ENCODE measurements around the gene ABCA4.

Gene ABCA4

GRCh38 chr1:93980320-93981273, 140.4 kb downstream of the ABCA4 start:
- peak; percentile 59 for TF ChIP-seq CTCF (conservative IDR thresholded peaks at IDR 0.05; ENCODE audit: low read depth, low read length)
- no peak overlapping the region for H3K4me3 ChIP-seq (ENCODE audit: low read length)
- DNase-seq (ENCODE audit: low read depth), result no peak

GRCh38 chr1:93979718-93980319, 141.1 kb downstream of the ABCA4 start:
- DNase-seq (ENCODE audit: low read depth), result peak; percentile 72
- no peak for TF ChIP-seq CTCF (conservative IDR thresholded peaks at IDR 0.05; ENCODE audit: low read depth, low read length)
- no peak overlapping the region for H3K4me3 ChIP-seq (ENCODE audit: low read length)

GRCh38 chr1:93979040-93979717, 141.8 kb downstream of the ABCA4 start:
- TF ChIP-seq CTCF (conservative IDR thresholded peaks at IDR 0.05; ENCODE audit: low read depth, low read length), result no peak
- H3K4me3 ChIP-seq (ENCODE audit: low read length), result no peak overlapping the region
- no peak for DNase-seq (ENCODE audit: low read depth)

- H3K4me3 ChIP-seq (ENCODE audit: low read length), result no peak overlapping the region
- DNase-seq (ENCODE audit: low read depth), result no peak
- no peak for TF ChIP-seq CTCF (conservative IDR thresholded peaks at IDR 0.05; ENCODE audit: low read depth, low read length)
These were observed 143.4 kb downstream of the ABCA4 start for GRCh38 chr1:93977598-93977945.

GRCh38 chr1:93976711-93977597, 144.0 kb downstream of the ABCA4 start:
- TF ChIP-seq CTCF (conservative IDR thresholded peaks at IDR 0.05; ENCODE audit: low read depth, low read length), result no peak
- H3K4me3 ChIP-seq (ENCODE audit: low read length), result no peak overlapping the region
- no peak for DNase-seq (ENCODE audit: low read depth)

GRCh38 chr1:93976291-93976690, 144.7 kb downstream of the ABCA4 start:
- DNase-seq (ENCODE audit: low read depth), result no peak
- H3K4me3 ChIP-seq (ENCODE audit: low read length), result no peak overlapping the region
- no peak for TF ChIP-seq CTCF (conservative IDR thresholded peaks at IDR 0.05; ENCODE audit: low read depth, low read length)

All from retinal pigment epithelial cell (primary cell).